Hindlimb muscle (tissue), 1 donor: ENCODE measurements around the gene FTCD. TPM values are rescaled to one million over a fixed set of nuclear protein-coding genes. Genes with fewer than 3 reads are reported as not detected.
"Not testable (repeated sequence)": the region's sequence is repeated elsewhere in the genome, so short reads cannot be mapped to it uniquely, and the experiment has no call there.

Source experiments
- DNase-seq: peaks from one replicate; pipeline ENCODE4 v3.0.0-alpha.2; 2013
- polyA plus RNA-seq: library from polyadenylated mRNA; unstranded; fragments of 120-200 nt; gene quantifications from one replicate; pipeline ENCODE4 v1.2.1, GENCODE V29; 2013; ENCODE audit not compliant: insufficient read length

Gene FTCD
- polyA plus RNA-seq, 1 donor: 1.1 TPM

GRCh38 chr21:46171996-46172862 lies 16.9 kb upstream of the FTCD start:
- DNase-seq: no peak

GRCh38 chr21:46171585-46171984 lies 16.2 kb upstream of the FTCD start:
- no peak for DNase-seq

- DNase-seq: not testable (repeated sequence)
Observed at GRCh38 chr21:46170436-46171193, 15.2 kb upstream of the FTCD start.

GRCh38 chr21:46168659-46169386 lies 13.4 kb upstream of the FTCD start:
- DNase-seq: no peak

- no peak for DNase-seq
Observed at GRCh38 chr21:46168238-46168637, 12.9 kb upstream of the FTCD start.

GRCh38 chr21:46165098-46165497 lies 9.7 kb upstream of the FTCD start:
- DNase-seq: no peak

GRCh38 chr21:46163380-46163779 lies 8.0 kb upstream of the FTCD start:
- no peak for DNase-seq

- DNase-seq: no peak
Observed at GRCh38 chr21:46161633-46162592, 6.5 kb upstream of the FTCD start.

GRCh38 chr21:46160907-46161632 lies 5.7 kb upstream of the FTCD start:
- no peak for DNase-seq

GRCh38 chr21:46160657-46160906 lies 5.2 kb upstream of the FTCD start:
- no peak for DNase-seq

- no peak for DNase-seq
Observed at GRCh38 chr21:46159841-46160656, 4.7 kb upstream of the FTCD start.

- DNase-seq: no peak
Observed at GRCh38 chr21:46159390-46159789, 4.0 kb upstream of the FTCD start.

- no peak for DNase-seq
Observed at GRCh38 chr21:46158666-46159300, 3.4 kb upstream of the FTCD start.

GRCh38 chr21:46157987-46158451 lies 2.6 kb upstream of the FTCD start:
- DNase-seq: no peak

GRCh38 chr21:46157396-46157986 lies 2.1 kb upstream of the FTCD start:
- DNase-seq: no peak

GRCh38 chr21:46156678-46157077 lies 1.3 kb upstream of the FTCD start:
- DNase-seq: no peak

GRCh38 chr21:46156378-46156645 lies 933 bp upstream of the FTCD start:
- DNase-seq: no peak

GRCh38 chr21:46154955-46155513 lies 345 bp downstream of the FTCD start:
- no peak for DNase-seq

GRCh38 chr21:46154155-46154954 lies 1.0 kb downstream of the FTCD start:
- DNase-seq: no peak
